DMS79 (cell line): Measurements from ENCODE around the gene A4GALT.
"Not testable (repeated sequence)": the region's sequence is repeated elsewhere in the genome, so short reads cannot be mapped to it uniquely, and the experiment has no call there.

Experiments
- DNase-seq: peaks from one replicate; lab custom pipeline; 2025; lab: John Stamatoyannopoulos, UW

The A4GALT gene

DNA sequence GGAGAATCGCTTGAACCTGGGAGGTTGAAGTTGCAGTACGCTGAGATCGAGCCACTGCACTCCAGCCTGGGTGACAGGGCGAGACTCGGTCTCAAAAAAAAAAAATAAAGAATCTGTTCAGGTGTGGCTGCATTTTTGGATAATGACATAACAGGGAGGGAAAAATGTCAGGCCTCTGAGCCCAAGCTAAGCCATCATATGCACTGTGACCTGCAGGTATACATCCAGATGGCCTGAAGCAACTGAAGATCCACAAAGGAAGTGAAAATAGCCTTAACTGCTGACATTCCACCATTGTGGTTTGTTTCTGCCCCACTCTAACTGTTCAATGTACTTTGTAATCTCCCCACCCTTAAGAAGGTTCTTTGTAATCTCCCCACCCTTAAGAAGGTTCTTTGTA, 19.6 kb upstream of the A4GALT start:
- DNase-seq, result not testable (repeated sequence)

GRCh38 chr22:42734406-42734805, 13.7 kb upstream of the A4GALT start:
- DNase-seq, result no peak

DNA sequence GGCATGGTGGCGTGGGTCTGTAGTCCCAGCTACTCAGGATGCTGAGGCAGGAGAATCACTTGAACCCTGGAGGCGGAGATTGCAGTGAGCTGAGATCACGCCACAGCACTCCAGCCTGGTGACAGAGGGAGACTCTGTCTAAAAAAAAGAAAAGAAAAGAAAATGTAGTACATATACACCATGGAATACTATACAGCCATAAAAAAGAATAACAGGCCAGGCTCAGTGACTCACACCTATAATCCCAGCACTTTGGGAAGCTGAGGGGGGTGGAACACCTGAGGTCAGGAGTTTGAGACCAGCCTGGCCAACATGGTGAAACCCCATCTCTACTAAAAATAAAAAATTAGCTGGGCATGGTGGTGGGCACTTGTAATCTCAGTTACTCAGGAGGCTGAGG, 12.7 kb upstream of the A4GALT start:
- not testable (repeated sequence) for DNase-seq

DNA sequence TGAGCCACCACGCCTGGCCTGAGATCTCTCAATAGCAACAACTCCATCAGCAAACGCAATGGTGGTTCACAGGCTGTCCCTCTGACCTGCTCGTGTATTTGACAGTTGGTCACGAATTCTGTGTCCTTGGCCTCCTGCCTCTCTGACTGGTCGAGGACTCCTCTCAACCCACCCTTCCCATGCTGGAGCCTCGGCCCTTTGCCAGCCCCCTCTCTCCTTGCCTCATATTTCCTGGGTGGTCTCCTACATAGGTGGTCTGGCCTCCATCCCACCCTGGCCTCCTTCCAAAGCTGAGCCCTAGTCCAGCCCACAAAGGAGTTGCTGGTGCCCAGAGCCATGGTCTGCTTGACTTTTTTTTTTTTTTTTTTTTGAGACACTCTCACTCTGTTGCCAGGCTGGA, 11.4 kb upstream of the A4GALT start:
- no peak for DNase-seq

- no peak for DNase-seq
These were observed 6.1 kb upstream of the A4GALT start for GRCh38 chr22:42726811-42727210.

DNA sequence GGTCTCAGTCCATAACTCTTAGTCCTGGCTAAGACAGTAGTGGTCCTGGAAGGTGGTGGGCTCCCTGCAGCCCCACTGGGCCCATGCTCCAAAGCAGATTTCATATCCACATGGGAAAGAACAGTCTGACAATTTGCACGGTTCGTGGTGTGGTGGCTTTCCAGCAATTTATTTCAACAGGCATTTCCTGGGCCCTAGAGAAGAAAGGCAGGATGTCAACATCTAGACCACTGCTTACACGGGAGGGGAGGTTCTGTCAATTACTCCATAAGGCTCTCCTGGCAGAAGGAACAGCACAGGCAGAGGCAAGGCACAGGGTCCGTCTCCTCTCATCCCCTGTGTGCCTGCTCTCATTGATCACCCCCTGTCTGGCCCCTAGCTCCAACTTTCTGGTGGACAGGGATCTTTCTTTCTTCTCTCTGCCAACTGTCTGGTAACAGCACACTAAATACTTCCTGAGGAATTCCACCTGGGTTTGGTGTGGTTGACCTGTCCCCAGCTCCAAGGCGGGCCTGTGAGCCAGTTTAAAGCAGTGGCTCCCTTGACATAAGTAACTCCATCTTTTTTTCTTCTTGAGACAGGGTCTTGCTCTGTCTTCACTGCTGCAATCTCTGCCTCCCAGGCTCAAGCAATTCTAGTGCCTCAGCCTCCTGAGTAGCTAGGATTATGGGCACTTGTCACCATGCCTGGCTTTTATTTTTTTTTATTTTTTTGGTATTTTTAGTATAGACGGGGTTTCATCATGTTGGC, 5.1 kb upstream of the A4GALT start:
- DNase-seq, result no peak

DNA sequence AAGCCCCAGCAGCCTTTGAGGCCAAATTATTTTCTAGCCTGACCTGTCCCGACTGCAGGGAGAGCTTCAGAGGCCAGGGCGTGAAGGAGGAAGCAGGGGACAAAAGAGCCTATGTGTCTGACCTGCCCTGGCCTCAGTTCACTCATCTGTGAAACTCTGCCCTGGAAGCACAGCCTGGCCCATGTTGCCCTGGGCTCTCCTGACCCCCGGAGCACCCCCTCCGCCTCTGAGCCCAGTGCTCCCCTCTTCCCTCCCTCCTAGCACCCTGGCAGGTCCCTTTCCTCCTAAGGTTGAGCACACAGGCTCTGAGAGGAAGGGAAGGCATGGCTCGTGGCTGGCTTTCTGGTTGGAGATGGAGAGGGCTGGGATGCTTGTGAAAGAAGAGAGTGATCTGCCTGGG, 3.4 kb upstream of the A4GALT start:
- no peak for DNase-seq

GRCh38 chr22:42721045-42721434, 370 bp upstream of the A4GALT start:
- no peak for DNase-seq

GRCh38 chr22:42719656-42720262, 911 bp downstream of the A4GALT start:
- DNase-seq, result no peak

GRCh38 chr22:42719133-42719532, 1.5 kb downstream of the A4GALT start:
- DNase-seq, result no peak

DNA sequence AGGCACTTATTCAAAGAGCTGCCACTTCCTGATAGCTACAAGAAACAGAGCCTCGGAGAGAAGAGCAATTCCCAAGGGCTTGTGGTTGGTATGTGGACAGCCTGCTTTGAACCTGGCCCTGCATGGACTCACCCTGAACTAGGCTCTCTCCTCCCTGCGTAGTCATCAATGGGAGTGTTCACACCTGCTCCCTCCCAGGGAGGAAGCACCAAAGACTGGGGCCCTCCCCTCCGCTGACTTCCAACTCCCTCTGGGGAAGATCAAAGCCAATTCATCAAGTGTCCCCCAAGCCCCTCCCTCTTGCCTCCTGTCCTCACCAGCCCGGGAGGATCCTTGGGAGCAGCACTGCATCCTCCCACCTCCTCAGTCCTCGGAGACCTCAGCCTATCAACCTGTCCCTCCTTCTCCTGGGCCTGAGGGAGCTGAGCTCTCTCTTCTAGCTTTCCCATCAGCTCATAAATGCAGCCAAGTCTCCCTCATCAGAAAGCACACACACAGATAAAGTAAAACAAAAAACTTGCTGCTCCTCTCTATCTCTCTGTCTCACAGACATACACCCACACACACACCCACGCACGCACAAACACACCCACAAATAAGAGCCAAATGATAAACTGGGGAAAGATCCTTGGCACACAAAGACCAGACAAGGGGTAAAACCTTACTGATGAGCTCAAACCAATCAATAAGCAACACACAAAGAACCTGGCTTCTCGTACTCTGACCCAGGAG, 3.3 kb downstream of the A4GALT start:
- DNase-seq, result peak; percentile 18

DNA sequence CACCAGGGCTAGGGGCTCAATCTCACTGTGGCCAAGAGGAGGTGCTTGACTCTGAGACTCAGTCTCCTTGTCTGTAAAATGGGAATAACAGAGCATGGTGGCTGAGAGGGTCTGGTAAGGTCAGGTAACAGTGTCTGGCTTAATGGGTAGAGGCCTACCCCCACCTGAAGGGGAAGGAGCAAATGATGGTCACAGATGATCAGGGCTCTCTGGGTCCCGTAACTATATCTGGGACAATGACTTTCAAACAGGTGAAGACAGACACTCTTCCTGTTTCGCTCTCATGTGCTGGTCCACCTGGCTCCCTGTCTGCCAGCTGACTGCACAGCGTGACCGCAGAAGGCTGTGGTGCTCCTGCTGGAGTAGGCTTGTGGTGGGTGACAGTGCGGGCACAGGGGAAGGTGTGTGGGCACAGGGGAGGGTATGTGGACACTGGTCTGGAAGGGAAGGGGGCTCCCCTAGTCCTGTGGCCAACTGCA, 4.0 kb downstream of the A4GALT start:
- peak; percentile 17 for DNase-seq

GRCh38 chr22:42716221-42716620, 4.4 kb downstream of the A4GALT start:
- no peak for DNase-seq

GRCh38 chr22:42714768-42715390, 5.8 kb downstream of the A4GALT start:
- DNase-seq, result no peak

- DNase-seq, result no peak
These were observed 6.4 kb downstream of the A4GALT start for GRCh38 chr22:42714308-42714707.

GRCh38 chr22:42711895-42712837, 8.5 kb downstream of the A4GALT start:
- no peak for DNase-seq

DNA sequence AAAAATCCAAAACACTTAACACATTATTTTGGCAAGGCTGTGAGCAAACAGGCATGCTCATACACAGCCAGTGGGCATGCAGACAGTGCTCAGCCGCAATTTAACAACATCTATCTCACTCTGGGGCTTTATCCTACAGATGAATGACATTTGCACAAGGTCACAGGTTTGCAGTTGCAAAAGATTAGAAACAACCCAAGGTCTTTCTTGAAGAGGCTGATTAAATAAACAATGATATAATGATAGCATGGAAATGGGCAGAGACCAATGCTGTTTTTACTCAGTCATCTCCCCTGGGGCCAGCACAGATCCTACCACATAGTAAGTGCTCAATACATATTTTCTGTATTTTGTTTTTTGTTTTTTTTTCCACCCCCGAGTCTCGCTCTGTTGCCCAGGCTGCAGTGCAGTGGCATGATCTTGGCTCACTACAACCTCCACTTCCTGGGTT, 9.4 kb downstream of the A4GALT start:
- no peak for DNase-seq

GRCh38 chr22:42708417-42708816, 12.3 kb downstream of the A4GALT start:
- DNase-seq, result no peak

DNA sequence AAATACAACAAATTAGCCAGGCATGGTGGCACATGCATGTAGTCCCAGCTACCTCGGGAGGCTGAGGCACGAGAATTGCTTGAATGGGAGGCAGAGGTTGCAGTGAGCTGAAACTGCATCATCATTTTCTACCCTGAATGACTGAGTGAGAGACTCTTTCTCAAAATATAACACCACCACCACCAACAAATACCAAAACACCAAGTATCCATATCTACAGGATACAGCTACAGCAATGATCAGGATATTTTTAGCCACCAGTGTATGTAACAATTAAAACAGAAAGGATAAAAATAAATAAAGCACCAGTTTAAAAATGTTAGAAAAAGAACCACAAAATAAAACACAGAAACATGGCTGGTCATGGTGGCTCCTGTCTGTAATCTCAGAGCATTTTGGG, 13.2 kb downstream of the A4GALT start:
- DNase-seq, result no peak

DNA sequence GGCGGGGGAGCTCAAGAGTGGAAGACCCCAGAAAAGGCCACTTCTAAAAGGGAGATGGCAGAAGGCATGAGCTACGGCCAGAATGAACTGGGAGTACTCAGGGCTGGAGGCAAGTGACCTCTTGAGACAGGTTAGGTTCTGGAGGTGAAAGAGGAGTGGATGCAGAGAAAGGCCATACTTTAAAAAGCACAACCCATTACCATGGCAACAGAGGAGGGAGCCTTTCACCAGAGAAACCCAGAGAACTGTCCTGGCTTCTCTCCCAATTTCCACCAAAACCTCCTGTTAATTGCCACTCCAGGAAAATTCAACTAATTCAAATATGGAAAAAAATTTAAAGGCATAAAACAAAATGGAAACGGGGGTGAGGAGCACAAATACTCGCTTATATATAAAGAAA, 15.8 kb downstream of the A4GALT start:
- DNase-seq, result no peak

DNA sequence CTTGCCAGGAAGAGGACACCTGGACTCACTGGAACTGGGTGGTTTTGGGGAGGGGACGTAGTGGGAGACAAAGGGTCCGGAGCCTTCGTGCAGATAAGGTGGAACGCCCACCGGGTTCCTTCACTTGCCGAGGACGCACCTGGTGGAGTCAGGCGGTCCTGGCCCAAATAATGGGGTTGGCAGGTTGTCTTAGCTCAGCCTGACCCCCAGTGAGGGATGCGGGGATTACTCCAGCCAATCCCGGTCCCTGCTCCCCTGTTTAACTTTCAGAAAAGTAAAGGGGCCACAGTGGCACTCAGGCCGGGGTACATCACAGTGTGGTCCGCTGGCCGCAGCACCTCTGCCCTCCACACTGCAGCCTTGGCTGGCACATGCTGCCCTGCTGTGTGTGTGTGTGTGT, 18.0 kb downstream of the A4GALT start:
- DNase-seq, result no peak
